K562 (cell line): Measurements from ENCODE around the gene RNASE4. TPM values are rescaled to one million over a fixed set of nuclear protein-coding genes. Genes with fewer than 3 reads are reported as not detected.
A peak's percentile ranks its signal among the peaks of the same experiment; 100 is the strongest.

Source experiments
- CBFA2T2 ChIP-seq: fragments of 450-650 bp; conservative IDR thresholded peaks from 2 replicates; pipeline ENCODE4 v1.6.1; 2017; ENCODE audit warnings: mild to moderate bottlenecking
- FOS ChIP-seq: IDR thresholded peaks from 3 replicates; pipeline ENCODE4 v1.6.1; 2011; ENCODE audit not compliant: insufficient read length; ENCODE audit errors: extremely low read depth
- FOXP4 ChIP-seq: sonication (generic); formaldehyde crosslinking; IDR thresholded peaks from 2 replicates; pipeline ENCODE4 v1.8.0; 2022; ENCODE audit warnings: mild to moderate bottlenecking, missing genetic modification reagents, borderline replicate concordance
- RBM25 ChIP-seq: fragments of 200-400 bp; formaldehyde crosslinking; IDR thresholded peaks from 2 replicates; pipeline ENCODE4 v1.6.1; 2018; ENCODE audit warnings: low read length, low read depth, moderate library complexity; ENCODE audit not compliant: severe bottlenecking
- USF2 ChIP-seq: sonication (generic); formaldehyde crosslinking; IDR thresholded peaks from 2 replicates; pipeline ENCODE4 v1.5.0; 2020; ENCODE audit warnings: missing genetic modification reagents
- ZBTB11 ChIP-seq, 3 experiments: fragments of 200-800 bp in 1 of 3; fragments of 250-450 bp in 1 of 3; fragments of 450-650 bp in 1 of 3; sonication (Bioruptor Pico) in 1 of 3; sonication (Bioruptor generic) in 1 of 3; formaldehyde crosslinking in 1 of 3; IDR thresholded peaks; 2 replicates each; pipeline versions ENCODE4 v1.6.1 to v1.8.0; 2016 to 2022; ENCODE audit warnings: mild to moderate bottlenecking in 2 of 3, missing genetic modification characterization in 2 of 3, missing compliant biosample characterization in 1 of 3, moderate library complexity in 1 of 3
- ZKSCAN3 ChIP-seq: fragments of 250-450 bp; sonication (Bioruptor Pico); IDR thresholded peaks from 2 replicates; pipeline ENCODE4 v1.4.0; 2020
- polyA plus RNA-seq, 8 experiments: library from polyadenylated mRNA; depleted of rRNA in 4 of 8; stranded (reverse) in 5 of 8; unstranded in 3 of 8; fragments of >200 nt; fragmentation: Nextera tagmentation in 2 of 8; fragmentation: Illumina TruSeq in 1 of 8; extraction: Ambion mirVana in 2 of 8; extraction: Trizol in 1 of 8; gene quantifications; 2 replicates each; pipeline versions ENCODE4 v1.2.1 to v1.2.3, GENCODE V29; 2011 to 2014; ENCODE audit warnings: inconsistent platforms in 1 of 8, missing spikeins in 1 of 8
- total RNA-seq, 7 experiments: library from RNA; depleted of rRNA in 6 of 7; stranded (reverse); fragments of >200 nt in 6 of 7; fragmentation: Illumina TruSeq in 2 of 7; extraction: Trizol in 2 of 7; gene quantifications; 2 replicates each; pipeline versions ENCODE4 v1.2.1 to v1.2.3, GENCODE V29; 2011 to 2021; ENCODE audit warnings: low replicate concordance in 1 of 7

RNASE4 gene
- total and polyA plus RNA-seq, 9 of the 15 experiments (the other 6 are each of a cell fraction or from before 2014, with no cell fraction given) = 0.09 to 0.22 (median 0.13) TPM; not detected in 2

GRCh38 chr14:20679907-20680306, 4.5 kb upstream of the RNASE4 start (continued):
- TF ChIP-seq ZBTB11 (CRISPR knock-in tag; IDR thresholded peaks at IDR 0.05) (no peak), RBM25 (peak; percentile 63), USF2 (CRISPR knock-in tag) (peak; percentile 97), FOS (peak; percentile 62), CBFA2T2 (peak; percentile 51), ZKSCAN3 (CRISPR knock-in tag) (no peak), FOXP4 (CRISPR knock-in tag) (no peak)
